Measurements from ENCODE around the gene RRP1B. TPM values are rescaled to one million over a fixed set of nuclear protein-coding genes. Genes with fewer than 3 reads are reported as not detected.
A peak's percentile ranks its signal among the peaks of the same experiment; 100 is the strongest.

RRP1B gene
- total and polyA plus RNA-seq, 8 donors = 4.0 to 23.6 (median 10.3) TPM

DNA sequence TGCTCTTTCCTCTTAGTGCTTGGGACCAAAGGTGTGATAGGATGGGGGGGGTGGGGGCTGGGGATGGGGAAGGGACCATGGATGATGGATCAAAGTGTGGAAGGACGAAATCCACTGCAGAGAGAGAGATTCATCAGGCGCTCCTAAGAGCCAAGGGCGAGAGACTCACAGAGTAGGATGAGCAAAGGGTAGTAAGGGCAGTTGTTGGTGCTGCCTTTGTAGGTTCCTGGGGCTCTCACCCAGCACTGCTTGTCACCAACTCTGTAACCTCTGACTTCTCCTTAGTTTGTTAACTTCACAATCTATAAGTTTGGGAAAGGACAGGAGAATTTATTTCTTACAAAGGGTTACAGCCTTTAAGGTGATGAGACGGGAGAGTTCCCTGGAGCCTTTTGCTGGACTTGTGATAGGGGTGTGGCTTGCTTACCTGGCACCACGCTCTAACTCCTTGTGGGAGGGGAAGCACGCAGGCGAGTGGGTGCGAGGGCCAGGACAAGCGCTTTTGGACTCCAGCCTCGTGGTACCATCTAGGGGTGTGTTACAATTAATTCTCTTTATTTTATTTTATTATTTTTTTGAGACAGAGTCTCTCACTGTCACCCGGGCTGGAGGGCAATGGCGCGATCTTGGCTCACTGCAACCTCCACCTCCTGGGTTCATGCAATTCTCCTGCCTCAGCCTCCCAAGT is 58.0 kb downstream of the RRP1B start:
- Histone ChIP-seq H3K4me1 (peaks cover 18 to 35% (median 34%) of the 10 kb centered on the region in 4 donors), H3K36me3 (no peaks in the 10 kb centered on the region), H3K4me3 (no peak overlapping the region), H3K9me3 (no peaks in the 10 kb centered on the region), H3K27me3 (no peaks in the 10 kb centered on the region), H3K27ac (peak overlapping the region in 2 of 5 donors; percentile 2 to 38)
- no peak for DNase-seq
- TF ChIP-seq, protein P1, sequence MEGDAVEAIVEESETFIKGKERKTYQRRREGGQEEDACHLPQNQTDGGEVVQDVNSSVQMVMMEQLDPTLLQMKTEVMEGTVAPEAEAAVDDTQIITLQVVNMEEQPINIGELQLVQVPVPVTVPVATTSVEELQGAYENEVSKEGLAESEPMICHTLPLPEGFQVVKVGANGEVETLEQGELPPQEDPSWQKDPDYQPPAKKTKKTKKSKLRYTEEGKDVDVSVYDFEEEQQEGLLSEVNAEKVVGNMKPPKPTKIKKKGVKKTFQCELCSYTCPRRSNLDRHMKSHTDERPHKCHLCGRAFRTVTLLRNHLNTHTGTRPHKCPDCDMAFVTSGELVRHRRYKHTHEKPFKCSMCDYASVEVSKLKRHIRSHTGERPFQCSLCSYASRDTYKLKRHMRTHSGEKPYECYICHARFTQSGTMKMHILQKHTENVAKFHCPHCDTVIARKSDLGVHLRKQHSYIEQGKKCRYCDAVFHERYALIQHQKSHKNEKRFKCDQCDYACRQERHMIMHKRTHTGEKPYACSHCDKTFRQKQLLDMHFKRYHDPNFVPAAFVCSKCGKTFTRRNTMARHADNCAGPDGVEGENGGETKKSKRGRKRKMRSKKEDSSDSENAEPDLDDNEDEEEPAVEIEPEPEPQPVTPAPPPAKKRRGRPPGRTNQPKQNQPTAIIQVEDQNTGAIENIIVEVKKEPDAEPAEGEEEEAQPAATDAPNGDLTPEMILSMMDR (IDR thresholded peaks at IDR 0.05) = no peak
- TF ChIP-seq POLR2AphosphoS5 (IDR thresholded peaks at IDR 0.05) = no peak
- no peak for TF ChIP-seq EP300 (IDR thresholded peaks at IDR 0.05)
- TF ChIP-seq POLR2A (IDR thresholded peaks at IDR 0.05) = no peak
- 67 to 87% (median 76%) methylated on average over 13 of the region's 13 CpGs for WGBS, 5 donors
- intact Hi-C loops (cut with DNase I; ENCODE audit: low total_unique reads) = no loop called here

DNA sequence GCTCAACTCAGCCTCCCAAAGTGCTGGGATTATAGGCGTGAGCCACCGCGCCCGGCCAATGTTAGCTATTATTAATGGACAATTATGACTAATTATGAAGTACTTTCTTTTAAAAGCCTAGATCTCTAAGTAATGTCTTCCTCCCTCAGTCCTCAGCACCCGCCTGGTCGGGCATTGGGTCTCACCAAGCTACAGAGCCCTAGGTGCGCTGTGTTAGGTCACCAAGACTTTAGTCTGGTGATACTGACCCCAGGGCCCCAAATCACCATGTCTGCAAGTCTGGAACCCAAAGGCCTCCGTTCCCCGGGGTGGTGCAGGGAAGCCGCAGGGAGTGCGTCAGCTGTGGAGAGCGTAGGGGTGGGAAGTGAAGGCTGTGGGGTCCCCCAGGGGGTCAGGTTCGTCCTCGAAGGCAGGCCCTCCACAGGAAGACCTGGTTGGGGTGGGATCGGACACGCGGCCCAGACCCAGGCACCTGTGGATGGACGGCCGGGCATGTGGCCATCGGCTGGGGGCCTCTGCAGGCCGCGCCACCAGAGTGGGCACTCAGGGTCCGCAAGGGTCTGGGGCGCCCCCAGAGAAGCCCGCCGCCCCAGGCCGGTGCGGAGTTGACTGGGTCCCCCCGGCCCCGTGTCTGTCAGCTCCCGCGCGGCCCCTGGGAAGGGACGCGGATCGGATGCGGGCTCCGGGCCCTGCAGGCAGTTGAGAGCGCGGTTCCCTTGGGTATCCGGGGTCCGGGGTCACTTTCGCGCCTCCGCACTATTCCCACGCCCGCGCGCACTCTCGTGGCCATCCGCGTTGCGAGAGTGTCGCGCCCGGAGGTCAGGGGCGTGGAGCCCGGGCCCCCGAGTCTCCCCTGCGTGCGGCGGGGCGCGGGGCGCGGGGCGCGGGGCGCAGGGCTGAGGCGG is 58.9 kb downstream of the RRP1B start:
- H3K27ac ChIP-seq = peak overlapping the region; percentile 93 to 97 (median 94)
- no peaks in the 10 kb centered on the region for H3K27me3 ChIP-seq
- TF ChIP-seq, protein P1 (IDR thresholded peaks at IDR 0.05) = no peak
- TF ChIP-seq POLR2AphosphoS5 (IDR thresholded peaks at IDR 0.05) (no peak), EP300 (IDR thresholded peaks at IDR 0.05) (no peak), POLR2A (IDR thresholded peaks at IDR 0.05) (no peak)
- H3K4me1 ChIP-seq = peaks cover 18 to 39% (median 38%) of the 10 kb centered on the region in 4 donors
- WGBS, 5 donors = 25 to 79% (median 28%) methylated on average over 15 to 70 of the region's 70 CpGs
- intact Hi-C loops (cut with DNase I; ENCODE audit: low total_unique reads) = no loop called here
- H3K9me3 ChIP-seq = no peaks in the 10 kb centered on the region
- no peak for DNase-seq
- H3K4me3 ChIP-seq = peak overlapping the region; percentile 85 to 97 (median 92)
- H3K36me3 ChIP-seq = peaks cover 0 to 2% (median under 1%) of the 10 kb centered on the region in 4 donors

DNA sequence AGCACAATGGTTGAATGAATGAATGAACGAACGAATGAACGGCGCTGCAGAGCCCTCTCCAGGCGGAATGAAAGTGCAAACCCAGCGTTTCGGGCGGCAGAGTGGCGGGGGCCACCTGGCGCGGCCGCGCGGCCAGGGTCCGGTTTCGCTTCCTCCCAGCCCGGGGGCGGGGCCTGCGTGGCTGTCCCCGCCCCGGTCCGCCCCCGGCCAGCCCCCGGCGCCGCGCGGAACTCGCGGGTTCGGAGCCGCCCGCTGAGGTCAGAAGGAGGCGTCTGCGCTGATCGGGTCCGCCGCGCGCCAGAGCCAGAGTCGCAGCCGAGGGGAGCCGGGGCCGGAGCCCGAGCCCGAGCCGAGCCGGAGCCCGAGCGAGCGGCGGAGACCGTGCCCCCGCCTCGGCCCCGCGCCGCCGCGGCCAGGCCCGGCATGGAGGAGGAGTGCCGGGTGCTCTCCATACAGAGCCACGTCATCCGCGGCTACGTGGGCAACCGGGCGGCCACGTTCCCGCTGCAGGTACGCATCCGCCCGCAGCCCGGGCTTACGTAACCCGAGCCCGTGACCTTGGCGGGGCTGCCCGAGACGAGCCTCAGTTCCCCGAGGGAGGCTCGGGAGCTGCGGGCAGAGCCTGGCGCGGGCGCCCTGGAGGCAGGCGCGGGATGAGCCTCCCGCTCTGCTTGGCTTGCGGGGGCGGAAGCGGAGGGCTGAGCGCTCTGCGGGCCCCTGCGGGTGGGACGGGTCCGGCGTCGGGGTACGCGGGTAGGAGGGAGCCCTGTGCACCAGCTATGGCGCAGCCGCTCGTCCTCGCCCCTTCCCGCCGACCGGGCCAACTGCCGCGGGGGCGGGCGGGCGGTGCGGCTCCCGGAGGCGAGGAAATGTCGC is 59.8 kb downstream of the RRP1B start, which contains the start of gene PDXK:
TSS of gene PDXK (plus strand) at position 258 of the 876 bp plus-strand sequence. CDS start at position 424, 166 bp downstream.
- DNase-seq = peak in 1 of 2 donors; percentile 92
- Histone ChIP-seq H3K36me3 (peaks cover 7 to 11% (median 8%) of the 10 kb centered on the region in 4 donors), H3K27ac (peak within 1 kb of the TSS; percentile 93 to 97 (median 94)), H3K4me3 (peak within 1 kb of the TSS; percentile 85 to 97 (median 92)), H3K4me1 (peaks cover 18 to 46% (median 39%) of the 10 kb centered on the region in 4 donors), H3K27me3 (no peaks in the 10 kb centered on the region), H3K9me3 (no peaks in the 10 kb centered on the region)
- 0 to 1% (median 0%) methylated on average over 6 to 116 of the region's 117 CpGs for WGBS, 5 donors
- TF ChIP-seq, protein P1 (IDR thresholded peaks at IDR 0.05) = no peak
- TF ChIP-seq EP300 (IDR thresholded peaks at IDR 0.05) = no peak
- TF ChIP-seq POLR2AphosphoS5 (IDR thresholded peaks at IDR 0.05) = peak; percentile 29 to 89 (median 61)
- TF ChIP-seq POLR2A (IDR thresholded peaks at IDR 0.05) = peak in 1 of 4 donors; percentile 11
- intact Hi-C loops (cut with DNase I; ENCODE audit: low total_unique reads) = no loop called here

Data from stomach (tissue), 9 donors.